HL-60 (cell line): ENCODE data around the gene FEZ2.

Experiments used
- DNase-seq, 2 experiments: peaks; one replicate each; pipeline ENCODE4 v3.0.0-alpha.2; 2010 to 2020; ENCODE audit warnings: low read depth in 1 of 2, low spot score in 1 of 2
- H3K27ac ChIP-seq: fragments of 250-450 bp; sonication (Bioruptor Pico); replicated peaks from 2 replicates; pipeline ENCODE4 v1.5.1; 2020; ENCODE audit warnings: mild to moderate bottlenecking, moderate library complexity
- H3K27me3 ChIP-seq: fragments of 250-450 bp; sonication (Bioruptor Pico); 2 replicates; pipeline ENCODE4 v1.5.1; 2021; ENCODE audit warnings: mild to moderate bottlenecking, moderate library complexity; ENCODE audit not compliant: insufficient read depth, poor library complexity, severe bottlenecking
- H3K4me3 ChIP-seq: replicated peaks from 2 replicates; pipeline ENCODE4 v1.5.1; 2011; ENCODE audit warnings: mild to moderate bottlenecking, control low read depth, low read length; ENCODE audit not compliant: insufficient read depth
- GABPA ChIP-seq: IDR thresholded peaks from 2 replicates; pipeline ENCODE4 v1.6.1; 2012; ENCODE audit warnings: low read depth
- POLR2AphosphoS5 ChIP-seq: IDR thresholded peaks from 2 replicates; pipeline ENCODE4 v1.6.1; 2012; ENCODE audit warnings: low read depth
- REST ChIP-seq: IDR thresholded peaks from 2 replicates; pipeline ENCODE4 v1.6.1; 2012; ENCODE audit warnings: low read depth; ENCODE audit not compliant: insufficient replicate concordance
- SPI1 ChIP-seq: IDR thresholded peaks from 2 replicates; pipeline ENCODE4 v1.6.1; 2012; ENCODE audit warnings: low read depth, mild to moderate bottlenecking, borderline replicate concordance
- TF ChIP-seq, protein P1 (sequence below): IDR thresholded peaks from one replicate; pipeline ENCODE4 v1.5.1; 2011; ENCODE audit warnings: low read length, control low read depth, inconsistent platforms; ENCODE audit not compliant: insufficient read depth

The FEZ2 gene

GRCh38 chr2:36523153-36523552 is 74.8 kb downstream of the FEZ2 start:
- TF ChIP-seq POLR2AphosphoS5 (no peak), REST (no peak), SPI1 (no peak), GABPA (no peak)
- TF ChIP-seq, protein P1, sequence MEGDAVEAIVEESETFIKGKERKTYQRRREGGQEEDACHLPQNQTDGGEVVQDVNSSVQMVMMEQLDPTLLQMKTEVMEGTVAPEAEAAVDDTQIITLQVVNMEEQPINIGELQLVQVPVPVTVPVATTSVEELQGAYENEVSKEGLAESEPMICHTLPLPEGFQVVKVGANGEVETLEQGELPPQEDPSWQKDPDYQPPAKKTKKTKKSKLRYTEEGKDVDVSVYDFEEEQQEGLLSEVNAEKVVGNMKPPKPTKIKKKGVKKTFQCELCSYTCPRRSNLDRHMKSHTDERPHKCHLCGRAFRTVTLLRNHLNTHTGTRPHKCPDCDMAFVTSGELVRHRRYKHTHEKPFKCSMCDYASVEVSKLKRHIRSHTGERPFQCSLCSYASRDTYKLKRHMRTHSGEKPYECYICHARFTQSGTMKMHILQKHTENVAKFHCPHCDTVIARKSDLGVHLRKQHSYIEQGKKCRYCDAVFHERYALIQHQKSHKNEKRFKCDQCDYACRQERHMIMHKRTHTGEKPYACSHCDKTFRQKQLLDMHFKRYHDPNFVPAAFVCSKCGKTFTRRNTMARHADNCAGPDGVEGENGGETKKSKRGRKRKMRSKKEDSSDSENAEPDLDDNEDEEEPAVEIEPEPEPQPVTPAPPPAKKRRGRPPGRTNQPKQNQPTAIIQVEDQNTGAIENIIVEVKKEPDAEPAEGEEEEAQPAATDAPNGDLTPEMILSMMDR = no peak
- no peak overlapping the region for H3K4me3 ChIP-seq

GRCh38 chr2:36520431-36520830 is 77.5 kb downstream of the FEZ2 start:
- Histone ChIP-seq H3K27me3 (no peaks in the 10 kb centered on the region), H3K27ac (no peak overlapping the region; the same call in 1 of the 2 replicates), H3K4me3 (no peak overlapping the region)
- DNase-seq = no peak
- TF ChIP-seq REST = no peak
- TF ChIP-seq GABPA = no peak
- TF ChIP-seq, protein P1 = no peak
- TF ChIP-seq SPI1 = no peak
- no peak for TF ChIP-seq POLR2AphosphoS5

More at GRCh38 chr2:36523153-36523552, 74.8 kb downstream of the FEZ2 start:
- Histone ChIP-seq H3K27me3 (no peaks in the 10 kb centered on the region), H3K27ac (no peak overlapping the region)
- DNase-seq = no peak

GRCh38 chr2:36516136-36516870 is 81.7 kb downstream of the FEZ2 start:
- no peak for DNase-seq
- H3K27ac ChIP-seq = no peak overlapping the region
- H3K4me3 ChIP-seq = no peak overlapping the region
- no peaks in the 10 kb centered on the region for H3K27me3 ChIP-seq
- TF ChIP-seq GABPA (no peak), POLR2AphosphoS5 (no peak), SPI1 (no peak)
- TF ChIP-seq, protein P1 = no peak
